GM21717 (cell line): ENCODE results near the gene PPHLN1.

ENCODE experiments used
- ATAC-seq: cut with Tn5 transposase; IDR thresholded peaks from one replicate; pipeline ENCODE4 v1.9.1; 2021; ENCODE audit warnings: mild to moderate bottlenecking, moderate library complexity; ENCODE audit not compliant: unreplicated experiment

The PPHLN1 gene

DNA sequence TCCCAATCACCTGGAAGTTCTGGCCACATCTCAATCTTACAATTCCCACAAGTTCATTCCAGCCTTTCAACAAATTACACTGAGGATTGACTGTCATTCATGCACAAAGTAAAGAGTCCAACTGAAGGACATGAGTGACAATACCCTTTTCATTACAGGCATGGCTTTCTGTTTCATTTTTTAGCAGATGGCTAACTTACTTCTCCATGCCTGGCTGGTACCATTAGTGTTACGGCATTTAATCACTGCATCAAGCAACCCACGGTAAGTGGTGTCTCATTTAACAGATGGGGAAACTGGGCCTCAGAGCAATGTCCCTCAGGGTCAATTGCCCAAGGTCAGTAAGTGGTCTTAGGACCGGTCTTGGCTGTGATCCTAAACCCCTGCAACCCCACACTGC, 149.1 kb downstream of the PPHLN1 start:
- ATAC-seq, result peak; percentile 52

GRCh38 chr12:42477941-42478340, 152.0 kb downstream of the PPHLN1 start:
- no peak for ATAC-seq

DNA sequence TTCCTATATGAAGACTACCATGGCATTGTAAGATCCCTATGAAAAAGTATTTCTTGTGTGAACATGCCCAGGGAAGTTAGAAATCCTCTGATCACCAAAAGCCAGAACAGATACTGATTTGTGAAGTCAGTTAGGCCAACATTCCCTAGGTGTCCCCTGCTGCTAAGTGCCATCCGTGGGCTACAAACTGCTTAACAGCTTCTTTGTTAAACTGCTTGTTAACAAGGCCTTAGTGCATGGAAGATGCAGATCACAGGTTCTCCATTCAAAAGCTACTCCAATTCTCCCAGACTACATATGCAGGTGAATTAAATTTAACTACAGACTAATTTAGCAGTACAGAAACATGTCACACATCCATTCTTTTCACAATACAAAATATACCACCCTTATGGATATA, 155.4 kb downstream of the PPHLN1 start:
- ATAC-seq, result no peak

GRCh38 chr12:42482041-42482747, 156.2 kb downstream of the PPHLN1 start:
- ATAC-seq, result no peak

- ATAC-seq, result peak; percentile 74
Measured at GRCh38 chr12:42482748-42483520, 157.0 kb downstream of the PPHLN1 start.

- ATAC-seq, result peak; percentile 25
Measured at GRCh38 chr12:42483521-42483790, 157.5 kb downstream of the PPHLN1 start.

DNA sequence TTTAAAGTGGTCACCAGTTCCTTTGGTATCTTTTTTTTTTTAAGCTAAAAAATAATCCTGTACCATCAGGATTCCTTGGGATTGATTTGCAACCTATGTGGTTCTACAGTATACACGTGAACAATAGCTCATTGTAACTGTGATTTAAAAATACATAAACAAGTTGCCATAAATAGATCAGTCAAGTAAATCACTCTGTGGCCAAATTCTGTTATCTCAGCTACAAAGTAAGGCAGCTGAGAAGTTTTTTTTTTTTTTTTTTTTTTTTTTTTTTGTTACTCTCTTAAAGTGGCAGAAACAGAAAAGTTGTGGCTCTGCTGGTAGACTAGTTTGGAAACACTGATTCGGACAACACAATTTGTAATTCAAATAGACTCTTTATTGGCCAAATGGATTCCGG, 159.0 kb downstream of the PPHLN1 start:
- ATAC-seq, result no peak

GRCh38 chr12:42485823-42486222, 159.9 kb downstream of the PPHLN1 start:
- no peak for ATAC-seq

- ATAC-seq, result no peak
Measured at GRCh38 chr12:42486407-42486806, 160.4 kb downstream of the PPHLN1 start.

- no peak for ATAC-seq
Measured at GRCh38 chr12:42490261-42490842, 164.4 kb downstream of the PPHLN1 start.
